Measurements from ENCODE around the gene WWTR1.

WWTR1 gene

GRCh38 chr3:149496891-149497290 lies 160.9 kb downstream of the WWTR1 start:
- DNase-seq (ENCODE audit: low spot score), result no peak

DNA sequence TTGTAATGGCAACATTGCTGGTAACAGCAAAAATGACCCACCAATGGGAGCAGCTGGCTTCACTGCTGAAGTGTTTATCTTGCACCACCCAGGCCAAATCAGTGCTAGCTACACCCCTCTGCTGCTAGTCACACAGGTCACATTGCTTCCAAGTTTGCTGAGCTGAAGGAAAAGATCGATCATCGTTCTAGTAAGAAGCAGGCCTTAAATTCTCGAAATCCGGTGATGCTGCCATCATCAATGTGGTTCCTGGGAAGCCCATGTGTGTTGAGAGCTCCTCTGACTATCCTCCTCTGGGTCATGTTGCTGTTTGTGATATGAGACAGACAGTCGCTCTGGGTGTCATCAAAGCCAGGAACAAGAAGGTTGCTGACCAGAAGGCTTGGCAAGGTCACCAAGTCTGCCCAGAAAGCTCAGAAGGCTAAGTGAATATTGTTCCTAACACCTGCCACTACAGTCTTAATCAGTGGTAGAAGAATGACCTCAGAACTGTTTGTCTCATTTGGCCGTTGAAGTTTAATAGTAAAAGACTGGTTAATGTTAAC lies 162.2 kb downstream of the WWTR1 start:
- no peak for DNase-seq (ENCODE audit: low spot score)

DNA sequence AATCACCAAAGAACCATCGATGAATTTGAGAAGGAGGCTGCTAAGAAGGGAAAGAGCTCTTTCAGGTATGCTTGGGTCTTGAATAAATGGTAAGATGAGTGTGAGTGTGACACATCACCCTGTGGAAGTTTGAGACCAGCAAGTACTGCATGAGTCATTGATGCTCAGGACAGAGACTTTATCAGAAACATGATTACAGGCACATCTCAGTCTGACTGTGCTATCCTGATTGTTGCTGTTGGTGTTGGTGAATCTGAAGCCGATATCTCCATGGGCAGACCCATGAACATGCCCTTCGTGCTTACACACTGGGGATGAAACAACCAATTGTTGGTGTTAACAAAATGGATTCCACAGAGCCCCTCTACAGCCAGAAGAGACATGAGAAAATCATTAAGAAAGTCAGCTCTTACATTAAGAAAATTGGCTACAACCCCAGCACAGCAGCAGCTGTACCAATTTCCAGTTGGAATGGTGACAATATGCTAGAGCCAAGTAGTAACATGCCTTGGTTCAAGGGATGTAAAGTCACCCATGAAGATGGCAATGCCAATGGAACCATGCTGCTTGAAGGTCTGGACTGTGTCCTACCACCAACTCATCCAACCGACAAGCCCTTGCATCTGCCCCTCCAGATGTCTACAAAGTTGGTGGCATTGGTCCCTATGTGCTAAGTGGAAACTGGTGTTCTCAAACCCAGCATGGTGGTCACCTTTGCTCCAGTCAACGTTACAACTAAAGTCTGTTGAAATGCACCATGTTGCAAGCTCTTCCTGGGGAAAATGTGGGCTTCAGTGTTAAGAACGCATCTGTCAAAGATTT lies 162.9 kb downstream of the WWTR1 start:
- no peak for DNase-seq (ENCODE audit: low spot score)

DNA sequence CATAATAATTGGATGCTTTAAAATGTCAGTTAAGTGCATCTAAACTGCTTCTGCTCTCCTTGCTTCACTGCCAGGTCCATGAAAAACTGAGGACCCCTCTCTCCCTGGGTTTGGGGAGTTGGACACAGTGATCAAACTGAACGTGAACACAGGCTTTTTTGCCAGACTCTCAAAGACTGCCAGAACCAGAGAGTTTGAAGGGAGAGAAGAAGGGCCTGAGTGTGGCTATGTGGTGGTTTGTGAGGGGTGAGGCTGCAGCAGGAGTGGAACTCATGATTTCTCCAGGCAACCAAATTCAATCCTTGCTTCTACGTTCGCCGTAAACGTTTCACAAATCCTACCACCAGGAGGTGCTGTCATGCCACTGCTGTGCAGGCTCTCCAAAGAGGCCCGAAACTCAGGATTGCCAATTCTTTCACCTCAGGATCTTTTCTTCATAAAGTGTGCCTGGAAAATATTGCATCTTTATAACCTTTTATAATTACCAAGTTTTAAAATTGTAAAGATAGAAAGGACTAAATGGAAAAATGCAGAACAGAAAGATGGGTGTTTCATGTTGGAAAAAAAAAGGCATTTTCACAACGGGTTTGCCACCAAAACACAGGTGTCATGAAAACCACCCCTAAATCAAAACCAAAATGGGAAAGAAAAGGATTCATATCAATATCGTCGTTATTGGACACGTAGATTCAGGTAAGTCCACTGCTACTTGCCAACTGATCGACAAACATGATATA lies 163.6 kb downstream of the WWTR1 start:
- peak; percentile 19 for DNase-seq (ENCODE audit: low spot score)

DNA sequence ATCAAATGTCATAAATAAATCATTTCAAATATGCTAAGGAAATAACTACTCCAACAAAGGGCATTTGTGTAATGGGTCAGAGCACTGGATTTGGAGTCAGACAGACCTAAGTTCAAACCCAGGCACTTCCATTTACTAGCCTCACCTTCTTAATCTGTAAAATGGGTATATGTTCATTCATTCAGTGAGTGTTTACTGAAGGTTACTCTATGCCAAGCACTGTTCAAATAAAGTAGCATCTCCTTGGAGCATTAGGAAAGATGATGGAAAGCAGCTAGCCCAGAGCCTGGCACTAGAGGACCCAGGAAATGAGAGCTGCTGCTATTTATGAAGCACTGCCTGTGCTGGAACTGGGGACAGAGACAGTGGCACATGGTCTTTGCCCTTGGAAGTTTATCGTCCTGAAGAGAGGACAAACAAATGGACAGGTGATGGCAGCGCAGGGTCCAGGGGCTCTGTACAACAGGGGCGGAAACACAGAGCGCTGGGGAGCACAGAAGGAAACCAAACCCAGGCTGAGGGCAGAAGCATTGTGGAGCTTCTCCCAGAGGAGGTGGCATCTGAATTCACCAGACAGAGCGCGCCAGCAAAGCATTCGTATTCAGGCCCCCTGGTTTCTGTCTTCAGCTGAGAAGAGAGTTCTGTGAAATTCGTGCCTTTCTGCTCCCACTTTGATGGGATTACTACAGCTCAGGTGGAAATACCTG lies 164.4 kb downstream of the WWTR1 start:
- no peak for DNase-seq (ENCODE audit: low spot score)

- no peak for DNase-seq (ENCODE audit: low spot score)
Measured at GRCh38 chr3:149490260-149490971, 167.4 kb downstream of the WWTR1 start.

DNA sequence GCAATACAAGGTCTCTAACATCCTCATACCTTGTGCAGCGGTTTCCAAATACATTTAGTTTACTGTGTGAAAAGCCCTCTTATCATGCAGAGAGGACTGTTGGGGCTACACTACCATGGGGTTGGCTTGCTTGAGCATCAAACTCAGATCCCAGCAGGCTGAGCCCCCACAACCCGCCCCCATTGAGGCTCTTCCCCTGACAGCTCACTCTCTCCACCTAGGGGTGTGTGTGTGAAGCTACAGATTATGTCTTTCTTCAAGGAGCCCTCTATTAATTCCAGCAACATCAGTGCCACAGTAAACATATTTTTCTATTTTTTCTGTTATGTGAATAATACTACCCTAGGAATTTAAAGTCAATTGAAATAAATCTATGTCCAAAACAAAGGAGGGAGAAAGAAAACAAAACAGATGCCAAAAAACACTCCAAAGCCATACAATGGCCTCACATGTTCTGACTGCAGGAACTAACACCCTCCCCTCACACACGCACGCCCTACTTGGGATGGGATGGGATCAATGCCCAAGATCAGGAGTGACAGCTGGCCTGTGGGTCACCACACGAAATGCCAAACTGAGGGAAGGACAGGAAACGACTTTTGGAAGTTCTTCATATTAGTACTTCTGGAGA lies 168.7 kb downstream of the WWTR1 start:
- no peak for DNase-seq (ENCODE audit: low spot score)

GRCh38 chr3:149487598-149488197 lies 170.1 kb downstream of the WWTR1 start:
- DNase-seq (ENCODE audit: low spot score), result peak; percentile 20

DNA sequence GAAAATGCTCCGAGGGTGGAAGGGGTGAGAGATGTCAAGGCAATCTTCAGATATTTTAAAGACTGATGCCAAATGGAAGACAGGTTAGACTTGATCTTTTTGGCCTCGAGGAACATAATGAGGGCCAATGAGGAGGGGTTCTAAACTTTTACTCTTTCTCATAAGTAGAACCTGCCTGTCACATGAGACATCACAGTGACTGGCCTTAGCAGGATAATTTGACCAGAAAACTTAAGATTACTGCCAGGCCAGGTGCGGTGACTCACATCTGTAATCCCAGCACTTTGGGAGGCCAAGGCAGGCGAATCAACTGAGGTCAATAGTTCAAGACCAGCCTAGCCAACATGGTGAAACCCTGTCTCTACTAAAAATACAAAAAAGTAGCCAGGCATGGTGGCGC lies 171.1 kb downstream of the WWTR1 start:
- DNase-seq (ENCODE audit: low spot score), result no peak

DNA sequence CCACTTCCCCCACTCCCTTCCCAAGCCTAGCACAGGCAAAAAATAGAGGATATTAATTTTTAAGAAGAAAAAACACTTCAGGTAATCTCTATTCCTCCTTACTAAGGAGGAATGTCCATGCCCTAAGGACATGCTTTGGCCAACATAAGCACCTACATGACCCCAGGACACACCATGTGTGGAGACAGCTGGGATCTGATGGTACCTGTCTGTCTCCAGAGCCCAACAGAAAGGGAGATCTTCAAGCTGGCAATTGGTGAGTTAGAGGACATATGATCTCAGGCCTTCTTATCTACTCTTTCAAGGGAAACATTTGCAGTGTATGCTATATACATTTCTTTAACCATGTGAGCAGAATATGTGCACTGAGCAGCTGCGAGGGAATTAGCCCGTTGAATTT lies 176.3 kb downstream of the WWTR1 start:
- DNase-seq (ENCODE audit: low spot score), result no peak

DNA sequence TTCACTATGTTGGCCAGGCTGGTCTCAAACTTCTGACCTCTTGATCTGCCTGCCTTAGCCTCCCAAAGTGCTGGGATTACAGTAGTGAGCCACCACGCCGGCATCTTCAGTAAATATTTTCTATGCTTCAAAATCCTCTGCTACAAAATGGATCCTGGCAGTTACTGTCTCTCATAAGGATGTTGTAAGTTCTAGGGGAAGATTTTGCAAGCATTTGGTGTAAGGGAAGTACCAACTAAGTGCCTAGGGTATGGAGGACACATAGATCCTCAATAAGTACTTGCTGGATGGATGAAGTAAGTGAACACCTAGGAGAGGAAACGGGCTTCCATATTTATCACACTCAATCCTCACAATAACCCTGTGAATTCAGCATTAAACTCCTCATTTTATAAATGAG lies 176.8 kb downstream of the WWTR1 start:
- no peak for DNase-seq (ENCODE audit: low spot score)

GRCh38 chr3:149480326-149481017 lies 177.4 kb downstream of the WWTR1 start:
- DNase-seq (ENCODE audit: low spot score), result peak; percentile 34

DNA sequence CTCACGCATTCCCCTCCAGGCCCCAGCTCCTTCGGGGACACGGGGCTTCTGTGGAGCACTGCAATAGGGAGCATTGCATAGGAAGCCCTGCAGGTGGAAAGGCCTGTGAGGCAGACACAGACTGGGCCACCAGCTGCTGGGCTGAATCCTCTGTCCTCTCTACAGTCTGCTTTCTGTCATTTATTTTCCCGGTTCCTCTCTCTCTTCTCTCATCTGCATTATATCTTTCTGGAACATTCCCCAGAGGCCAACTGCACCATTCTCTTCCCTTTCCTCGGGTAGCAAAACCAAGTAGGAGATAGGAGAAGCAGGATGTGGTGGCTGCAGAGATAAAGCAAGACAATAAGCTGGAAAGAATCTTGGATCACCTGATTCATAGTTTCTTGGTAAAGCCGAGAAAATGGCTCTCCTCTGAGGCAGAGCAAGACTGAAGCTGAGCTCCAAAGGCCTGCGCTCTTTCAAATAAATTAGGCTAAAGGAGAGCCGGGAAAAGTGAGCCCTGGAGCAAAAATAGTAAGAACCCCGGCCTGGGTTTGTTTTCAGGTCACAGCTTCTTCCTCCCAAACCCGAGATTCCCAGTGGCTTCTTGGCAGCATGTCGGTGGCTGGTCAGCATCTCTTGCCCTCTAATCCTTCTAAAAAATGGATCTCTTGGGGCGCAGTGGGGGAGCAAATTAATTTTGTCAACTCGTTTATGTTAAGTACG lies 178.1 kb downstream of the WWTR1 start:
- no peak for DNase-seq (ENCODE audit: low spot score)

GRCh38 chr3:149476225-149476624 lies 181.6 kb downstream of the WWTR1 start:
- DNase-seq (ENCODE audit: low spot score), result no peak

- no peak for DNase-seq (ENCODE audit: low spot score)
Measured at GRCh38 chr3:149475451-149476060, 182.3 kb downstream of the WWTR1 start.

DNA sequence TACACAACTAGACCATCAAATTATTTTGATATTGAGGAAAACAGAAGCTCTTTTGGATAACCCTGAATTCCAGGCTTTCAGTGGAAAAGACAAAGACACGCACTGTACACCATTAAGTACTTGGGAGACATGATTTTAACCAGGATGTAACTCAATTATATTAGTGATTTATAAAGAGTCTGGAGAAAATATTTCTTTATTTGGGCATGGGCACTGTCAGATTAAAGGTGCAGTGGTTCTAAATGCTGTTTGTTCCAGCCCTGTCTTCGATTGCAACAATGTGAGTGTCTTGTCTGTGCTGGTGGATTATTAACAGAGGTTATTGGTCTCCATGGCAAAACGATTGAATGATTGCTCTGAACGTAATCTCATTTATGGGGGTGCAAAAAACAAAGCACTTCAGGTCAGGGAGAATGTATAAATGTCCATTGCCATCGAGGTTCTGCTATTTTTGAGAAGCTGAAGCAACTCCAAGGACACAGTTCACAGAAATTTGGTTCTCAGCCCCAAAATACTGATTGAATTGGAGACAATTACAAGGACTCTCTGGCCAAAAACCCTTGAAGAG lies 183.5 kb downstream of the WWTR1 start, which contains the start of gene TM4SF4:
TSS of gene TM4SF4 (plus strand) at position 448 of the 568 bp plus-strand sequence. CDS start 181 bp downstream, outside the sequence.
- DNase-seq (ENCODE audit: low spot score), result no peak

- DNase-seq (ENCODE audit: low spot score), result no peak
Measured at GRCh38 chr3:149473357-149474249, 184.2 kb downstream of the WWTR1 start.

All from CD4-positive, alpha-beta T cell treated with Interleukin-15 for 4 hours (primary cell).